ENCODE measurements around the gene RPA1.
"Not testable (repeated sequence)": the region's sequence is repeated elsewhere in the genome, so short reads cannot be mapped to it uniquely, and the experiment has no call there.

Gene RPA1

GRCh38 chr17:1813088-1813487, 16.7 kb upstream of the RPA1 start:
- no peak for DNase-seq (ENCODE audit: low read depth in 2 of 2)

- no peak for DNase-seq (ENCODE audit: low read depth in 2 of 2)
These were observed 9.1 kb upstream of the RPA1 start for GRCh38 chr17:1820528-1821252.

- no peak for DNase-seq (ENCODE audit: low read depth in 2 of 2)
These were observed 601 bp upstream of the RPA1 start for GRCh38 chr17:1829216-1829591.

GRCh38 chr17:1830288-1830687, 483 bp downstream of the RPA1 start:
- DNase-seq (ENCODE audit: low read depth in 2 of 2), result no peak

GRCh38 chr17:1834380-1835149, 4.8 kb downstream of the RPA1 start:
- no peak for DNase-seq (ENCODE audit: low read depth in 2 of 2)

- DNase-seq (ENCODE audit: low read depth in 2 of 2), result no peak
These were observed 9.7 kb downstream of the RPA1 start for GRCh38 chr17:1839516-1839915.

- no peak for DNase-seq (ENCODE audit: low read depth in 2 of 2)
These were observed 14.1 kb downstream of the RPA1 start for GRCh38 chr17:1843947-1844346.

- no peak for DNase-seq (ENCODE audit: low read depth in 2 of 2)
These were observed 17.4 kb downstream of the RPA1 start for GRCh38 chr17:1847191-1847590.

- DNase-seq (ENCODE audit: low read depth in 2 of 2), result no peak
These were observed 22.5 kb downstream of the RPA1 start for GRCh38 chr17:1852327-1852726.

GRCh38 chr17:1853698-1854097, 23.9 kb downstream of the RPA1 start:
- DNase-seq (ENCODE audit: low read depth in 2 of 2), result no peak

GRCh38 chr17:1856462-1856861, 26.7 kb downstream of the RPA1 start:
- not testable (repeated sequence) for DNase-seq (ENCODE audit: low read depth in 2 of 2)

- DNase-seq (ENCODE audit: low read depth in 2 of 2), result no peak
These were observed 31.2 kb downstream of the RPA1 start for GRCh38 chr17:1860978-1861377.

GRCh38 chr17:1861391-1862010, 31.7 kb downstream of the RPA1 start:
- DNase-seq (ENCODE audit: low read depth in 2 of 2), result no peak

- peak; percentile 5 to 30 for DNase-seq (ENCODE audit: low read depth in 2 of 2)
These were observed 35.6 kb downstream of the RPA1 start for GRCh38 chr17:1865252-1866037.

- no peak for DNase-seq (ENCODE audit: low read depth in 2 of 2)
These were observed 37.5 kb downstream of the RPA1 start for GRCh38 chr17:1867307-1867706.

GRCh38 chr17:1868090-1868489, 38.3 kb downstream of the RPA1 start:
- no peak for DNase-seq (ENCODE audit: low read depth in 2 of 2)

- no peak for DNase-seq (ENCODE audit: low read depth in 2 of 2)
These were observed 40.8 kb downstream of the RPA1 start for GRCh38 chr17:1870592-1870991.

- no peak for DNase-seq (ENCODE audit: low read depth in 2 of 2)
These were observed 42.0 kb downstream of the RPA1 start for GRCh38 chr17:1871756-1872155.

- no peak for DNase-seq (ENCODE audit: low read depth in 2 of 2)
These were observed 42.4 kb downstream of the RPA1 start for GRCh38 chr17:1872254-1872653.

GRCh38 chr17:1872976-1873375, 43.2 kb downstream of the RPA1 start:
- DNase-seq (ENCODE audit: low read depth in 2 of 2), result no peak

- no peak for DNase-seq (ENCODE audit: low read depth in 2 of 2)
These were observed 43.6 kb downstream of the RPA1 start for GRCh38 chr17:1873418-1873817.

- DNase-seq (ENCODE audit: low read depth in 2 of 2), result no peak
These were observed 45.8 kb downstream of the RPA1 start for GRCh38 chr17:1875597-1875996.
